Left ventricle myocardium superior (tissue), 1 donor: ENCODE measurements around the gene DNAJA2. TPM values are rescaled to one million over a fixed set of nuclear protein-coding genes. Genes with fewer than 3 reads are reported as not detected.

ENCODE experiments used
- ATAC-seq: fragments of 200-7000 bp; cut with Tn5 transposase; one replicate; pipeline ENCODE4 v1.9.1; 2020; ENCODE audit warnings: mild to moderate bottlenecking, moderate library complexity
- DNase-seq: peaks from one replicate; pipeline ENCODE4 v3.0.0-alpha.2; 2020
- intact Hi-C: fragments of 100-400 bp; cut with micrococcal nuclease; formaldehyde crosslinking; loops from one replicate; pipeline ENCODE4 v1.11.0; 2022
- total RNA-seq: library from RNA; stranded (reverse); fragmentation: NEBNext Ultra II Directional; extraction: Animal tissue kit (Norgen Biotek cat#: 25700); gene quantifications from one replicate; pipeline ENCODE4 v1.2.1, GENCODE V29; 2021
- donor health status: DM: no; HTN: yes; CAD: no; lungs with severe emphysema.

Gene DNAJA2
- total RNA-seq, 1 donor from 2014 or later, result 97.2 TPM

DNA sequence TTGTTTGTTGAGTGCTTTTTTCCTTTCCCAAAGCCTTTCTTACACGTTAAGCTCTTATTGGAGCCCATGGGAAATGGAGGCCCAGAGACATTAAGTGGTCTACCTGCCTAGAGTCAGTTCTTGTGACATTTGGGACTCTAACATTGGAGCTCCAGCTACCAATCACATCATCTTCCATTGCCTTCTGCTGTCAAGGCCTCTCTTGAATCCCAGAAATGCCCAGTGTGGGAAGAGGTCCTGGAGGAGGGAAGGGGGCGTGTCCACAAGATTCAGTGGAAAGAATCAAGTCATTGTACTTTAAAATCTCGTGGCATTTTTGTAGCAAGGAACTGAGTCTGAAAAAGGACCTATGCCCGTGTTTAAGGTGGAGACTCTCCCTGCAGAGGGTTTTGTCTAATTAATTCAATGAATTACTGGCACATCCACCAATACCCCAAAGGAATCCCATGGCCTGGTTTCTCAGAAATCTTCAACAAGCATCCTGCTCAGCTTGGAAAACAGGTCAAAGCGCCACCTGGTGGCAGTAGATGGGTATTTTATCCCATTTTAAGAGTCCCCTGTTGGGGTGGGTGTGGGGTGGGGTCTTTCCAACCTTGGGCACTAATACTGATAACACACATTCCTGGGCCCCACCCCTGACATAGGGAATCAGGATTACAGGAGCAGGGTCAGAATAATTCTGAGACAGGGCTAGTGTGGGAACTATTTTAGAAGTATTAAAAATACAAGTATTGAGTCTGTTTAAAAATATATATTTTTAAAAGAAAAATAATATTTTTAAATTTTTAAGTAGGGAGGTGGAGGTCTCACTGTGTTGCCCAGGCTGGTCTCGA, 64.7 kb downstream of the DNAJA2 start:
- intact Hi-C loops, result loop anchor here (2.0 kb wide), 1 partner anchor 54 kb away; no protein-coding TSS in a partner anchor
- ATAC-seq (peak; percentile 70), DNase-seq (no peak)

DNA sequence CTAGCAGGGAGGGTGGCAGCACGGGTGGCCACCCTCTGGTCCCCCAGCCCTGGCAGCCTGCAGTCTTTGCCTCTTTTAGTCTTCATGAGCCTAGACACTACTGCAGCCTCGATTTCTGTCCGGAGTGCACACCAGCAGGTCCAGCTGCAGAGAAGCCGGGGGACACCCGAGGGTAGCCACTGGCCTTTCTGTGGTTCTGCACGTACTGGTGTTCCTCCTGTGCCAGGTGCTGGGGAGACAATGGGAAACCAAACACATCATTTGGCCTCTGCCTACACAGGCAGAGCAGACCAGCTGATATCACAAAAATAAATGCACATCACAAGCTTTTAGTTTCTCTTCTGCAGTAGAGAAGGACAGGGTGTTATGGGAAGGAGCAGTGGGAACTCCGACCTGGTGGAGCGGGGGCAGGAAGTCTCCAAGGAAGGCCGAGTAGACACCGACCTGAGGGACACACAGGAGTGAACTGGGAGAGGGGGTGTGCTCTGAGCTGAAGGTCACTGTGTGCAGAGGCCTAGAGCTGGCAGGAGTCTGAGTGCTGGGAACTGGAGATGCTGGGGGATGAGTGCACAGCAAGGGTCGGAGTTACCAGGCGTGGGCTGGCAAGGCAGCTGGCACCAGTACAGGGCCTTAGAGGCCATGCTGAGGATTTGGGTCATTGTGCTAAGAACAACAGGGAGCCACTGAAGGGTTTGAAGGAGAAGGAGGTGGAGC, 66.3 kb downstream of the DNAJA2 start:
- intact Hi-C loops, result no loop called here
- DNase-seq (no peak), ATAC-seq (peak; percentile 59)

GRCh38 chr16:46906360-46907060, 67.0 kb downstream of the DNAJA2 start:
- intact Hi-C loops, result no loop called here
- DNase-seq, result no peak
- no peak for ATAC-seq

Other genes with a start within 250 kb of the DNAJA2 start
- 274 TPM for gene MYLK3, start 225.3 kb downstream of the DNAJA2 start, total RNA-seq
- gene C16orf87, start 142.5 kb downstream of the DNAJA2 start, total RNA-seq, result 15.2 TPM
- gene GPT2, start 89.3 kb downstream of the DNAJA2 start, total RNA-seq, result 27.9 TPM
- gene NETO2, start 170.3 kb upstream of the DNAJA2 start, total RNA-seq, result 2.3 TPM